Body of pancreas (tissue), 4 donors: Measurements from ENCODE around the gene PEX16. TPM values are rescaled to one million over a fixed set of nuclear protein-coding genes. Genes with fewer than 3 reads are reported as not detected.

Source experiments
- ATAC-seq: fragments of 150-250 bp; one replicate; pipeline ENCODE4 v1.9.1; 2016
- DNase-seq, 4 donors: peaks; one replicate each; pipeline ENCODE4 v3.0.0-alpha.2; 2019
- H3K27ac ChIP-seq, 4 donors: fragments of 200-600 bp; sonication (generic); 1 replicate in 3 of 4; 2 replicates in 1 of 4; pipeline versions ENCODE4 v1.5.1 to v1.6.1; 2016 to 2019; ENCODE audit warnings: mild to moderate bottlenecking in 1 of 4, mixed read lengths in 1 of 4, moderate library complexity in 1 of 4
- H3K27me3 ChIP-seq, 2 donors: fragments of 200-600 bp; sonication (generic); one replicate each; pipeline ENCODE4 v1.6.0; 2016; ENCODE audit warnings: mild to moderate bottlenecking in 1 of 2
- H3K36me3 ChIP-seq, 2 donors: fragments of 200-600 bp; sonication (generic); replicated peaks in 1 of 2; 2 replicates each; pipeline ENCODE4 v1.5.1; 2016; ENCODE audit warnings: low read depth in 2 of 2; ENCODE audit not compliant: insufficient read depth in 1 of 2
- H3K4me1 ChIP-seq: fragments of 200-600 bp; sonication (generic); one replicate; pipeline ENCODE4 v1.6.0; 2016
- H3K4me3 ChIP-seq, 2 donors: fragments of 200-600 bp; sonication (generic); 1 replicate in 1 of 2; 2 replicates in 1 of 2; pipeline ENCODE4 v1.5.1; 2016 to 2019
- H3K9me3 ChIP-seq, 3 donors: fragments of 200-600 bp; sonication (generic); 1 replicate in 2 of 3; 2 replicates in 1 of 3; pipeline ENCODE4 v1.5.1; 2016
- POLR2A ChIP-seq, 3 donors: fragments of 450-650 bp; IDR thresholded peaks; one replicate each; pipeline ENCODE4 v1.6.1; 2016; ENCODE audit warnings: antibody characterized with exemption in 3 of 3, mild to moderate bottlenecking in 2 of 3
- WGBS, 2 donors: methylation state at CpG; one replicate each; pipeline ENCODE4 v1.1.5; 2017; 5-methylcytosine and 5-hydroxymethylcytosine counted together
- intact Hi-C: fragments of 100-400 bp; cut with DNase I; formaldehyde crosslinking; loops from one replicate; pipeline ENCODE4 v1.15.1; 2023
- total RNA-seq, 2 donors: library from RNA; depleted of rRNA; stranded (reverse); fragments of >200 nt; gene quantifications; one replicate each; pipeline ENCODE4 v1.1.0, GENCODE V29; 2016
- TF ChIP-seq, protein P1 (sequence below), 7 experiments: fragments of 450-650 bp in 4 of 7; fragments of 200-600 bp in 3 of 7; sonication (generic) in 3 of 7; IDR thresholded peaks; one replicate each; pipeline ENCODE4 v1.5.1; 2016 to 2019; ENCODE audit warnings: antibody characterized with exemption in 7 of 7

Gene PEX16
- total RNA-seq, 2 donors from 2014 or later = 29.1 to 41.5 TPM

DNA sequence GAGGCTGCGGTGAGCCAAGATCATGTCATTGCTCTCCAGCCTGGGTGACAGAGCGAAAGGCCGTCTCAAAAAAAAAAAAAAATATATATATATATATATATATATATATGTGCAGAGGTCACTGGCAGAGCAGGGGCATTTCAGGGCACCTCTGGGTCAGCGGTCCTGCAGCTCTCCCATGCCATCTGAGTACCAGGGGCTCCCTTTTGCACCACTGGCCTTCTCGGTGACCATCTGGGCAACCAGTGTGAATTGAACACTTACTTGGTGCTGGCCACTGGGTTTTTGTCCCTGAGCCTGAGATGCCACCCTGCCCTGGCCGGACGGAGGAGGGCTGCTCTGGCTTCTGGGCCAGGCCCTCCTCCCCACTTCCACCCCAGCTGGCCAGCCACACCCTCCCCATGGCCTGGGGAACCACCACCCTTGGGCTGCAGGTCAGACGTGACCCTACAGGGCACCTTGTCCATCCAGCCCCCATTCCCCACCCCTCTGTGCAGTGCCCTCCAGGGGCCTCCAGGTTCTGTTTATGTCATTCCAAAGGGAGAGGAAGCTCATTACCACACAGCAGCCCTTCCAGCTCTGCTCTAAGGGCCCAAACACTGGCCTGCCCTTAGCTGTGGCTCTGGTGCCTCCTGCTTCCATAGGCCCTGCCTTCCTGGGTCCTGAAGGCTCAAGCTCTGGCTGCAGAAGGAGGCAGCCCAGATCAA is 22.0 kb downstream of the PEX16 start:
- no peak for DNase-seq
- no peak for ATAC-seq

DNA sequence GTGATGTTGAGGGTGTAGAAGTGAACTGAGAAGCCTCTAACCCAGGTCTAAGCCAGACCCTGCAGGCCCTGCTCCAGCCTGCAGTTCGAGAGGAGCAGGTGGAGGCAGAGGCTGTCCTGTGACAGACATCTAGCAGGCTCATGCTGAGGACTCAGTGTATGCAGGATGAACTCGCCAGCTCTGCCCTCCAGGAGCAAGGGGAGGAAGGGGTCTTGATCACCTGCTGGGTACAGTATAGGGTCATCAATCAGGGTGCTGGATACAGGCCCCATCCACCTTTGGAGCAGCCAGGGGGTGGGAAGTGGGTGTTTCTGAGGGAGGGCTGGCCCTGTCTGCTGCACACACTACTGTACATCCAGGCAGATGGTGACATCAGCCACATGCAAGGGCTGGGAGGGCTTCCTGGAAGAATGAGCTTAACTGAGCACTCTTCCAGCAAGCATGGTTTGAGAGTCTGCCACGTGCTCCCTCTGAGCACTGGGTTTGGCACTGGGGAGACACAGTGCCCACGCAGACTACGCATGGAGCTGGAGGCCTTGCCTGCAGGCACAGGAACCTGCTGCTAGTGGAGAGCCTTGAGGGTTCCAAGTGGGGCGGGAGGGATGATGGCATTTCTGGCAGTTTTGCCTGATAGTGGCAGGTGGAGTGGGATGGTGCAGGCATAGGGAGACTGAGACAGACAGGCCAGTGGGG is 23.0 kb downstream of the PEX16 start:
- no peak overlapping the region for H3K27ac ChIP-seq
- no peak for TF ChIP-seq POLR2A (IDR thresholded peaks at IDR 0.05)
- TF ChIP-seq, protein P1, sequence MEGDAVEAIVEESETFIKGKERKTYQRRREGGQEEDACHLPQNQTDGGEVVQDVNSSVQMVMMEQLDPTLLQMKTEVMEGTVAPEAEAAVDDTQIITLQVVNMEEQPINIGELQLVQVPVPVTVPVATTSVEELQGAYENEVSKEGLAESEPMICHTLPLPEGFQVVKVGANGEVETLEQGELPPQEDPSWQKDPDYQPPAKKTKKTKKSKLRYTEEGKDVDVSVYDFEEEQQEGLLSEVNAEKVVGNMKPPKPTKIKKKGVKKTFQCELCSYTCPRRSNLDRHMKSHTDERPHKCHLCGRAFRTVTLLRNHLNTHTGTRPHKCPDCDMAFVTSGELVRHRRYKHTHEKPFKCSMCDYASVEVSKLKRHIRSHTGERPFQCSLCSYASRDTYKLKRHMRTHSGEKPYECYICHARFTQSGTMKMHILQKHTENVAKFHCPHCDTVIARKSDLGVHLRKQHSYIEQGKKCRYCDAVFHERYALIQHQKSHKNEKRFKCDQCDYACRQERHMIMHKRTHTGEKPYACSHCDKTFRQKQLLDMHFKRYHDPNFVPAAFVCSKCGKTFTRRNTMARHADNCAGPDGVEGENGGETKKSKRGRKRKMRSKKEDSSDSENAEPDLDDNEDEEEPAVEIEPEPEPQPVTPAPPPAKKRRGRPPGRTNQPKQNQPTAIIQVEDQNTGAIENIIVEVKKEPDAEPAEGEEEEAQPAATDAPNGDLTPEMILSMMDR (IDR thresholded peaks at IDR 0.05) = no peak
- ATAC-seq (no peak), DNase-seq (no peak)
- no peaks in the 10 kb centered on the region for H3K9me3 ChIP-seq
- no peak overlapping the region for H3K4me3 ChIP-seq
- peaks cover 22% of the 10 kb centered on the region for H3K4me1 ChIP-seq
- intact Hi-C loops = no loop called here
- H3K36me3 ChIP-seq = no peaks in the 10 kb centered on the region
- no peaks in the 10 kb centered on the region for H3K27me3 ChIP-seq
- WGBS, 2 donors = 82 to 86% methylated on average over 5 to 6 of the region's 6 CpGs

More for the DNA sequence above, 22.0 kb downstream of the PEX16 start:
- Histone ChIP-seq H3K27ac (no peak overlapping the region), H3K27me3 (no peaks in the 10 kb centered on the region), H3K36me3 (no peaks in the 10 kb centered on the region), H3K4me1 (peaks cover 27% of the 10 kb centered on the region), H3K4me3 (no peak overlapping the region), H3K9me3 (no peaks in the 10 kb centered on the region)
- 89 to 92% methylated on average over 5 to 8 of the region's 8 CpGs for WGBS, 2 donors
- TF ChIP-seq, protein P1 (IDR thresholded peaks at IDR 0.05) = no peak
- TF ChIP-seq POLR2A (IDR thresholded peaks at IDR 0.05) = no peak
- intact Hi-C loops = no loop called here

DNA sequence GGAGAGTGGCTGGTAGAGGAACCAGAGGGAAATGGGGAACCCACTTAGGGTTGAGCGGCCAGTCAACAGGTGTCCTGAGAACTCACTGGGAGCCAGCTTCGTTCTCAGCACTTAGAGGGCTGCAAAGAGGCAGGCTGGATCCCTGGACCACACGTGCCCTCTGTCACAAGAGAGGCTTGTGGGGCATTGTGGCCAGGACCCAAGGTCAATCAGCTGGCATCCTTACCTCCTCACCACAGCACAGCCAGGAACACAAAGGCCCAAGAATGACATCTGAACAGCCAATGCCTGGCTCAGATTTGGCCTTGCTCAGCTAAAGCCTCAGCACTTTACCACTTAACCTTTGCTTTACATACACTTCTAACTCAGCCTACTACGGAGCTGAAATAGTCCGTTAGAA is 24.8 kb downstream of the PEX16 start:
- ATAC-seq (no peak), DNase-seq (no peak)
- Histone ChIP-seq H3K4me3 (no peak overlapping the region), H3K4me1 (peaks cover 10% of the 10 kb centered on the region), H3K9me3 (no peaks in the 10 kb centered on the region), H3K27ac (no peak overlapping the region), H3K27me3 (no peaks in the 10 kb centered on the region), H3K36me3 (no peaks in the 10 kb centered on the region)
- 70 to 76% methylated on average over 5 of the region's 5 CpGs for WGBS, 2 donors
- intact Hi-C loops = no loop called here
- TF ChIP-seq, protein P1 (IDR thresholded peaks at IDR 0.05) = no peak
- TF ChIP-seq POLR2A (IDR thresholded peaks at IDR 0.05) = no peak

DNA sequence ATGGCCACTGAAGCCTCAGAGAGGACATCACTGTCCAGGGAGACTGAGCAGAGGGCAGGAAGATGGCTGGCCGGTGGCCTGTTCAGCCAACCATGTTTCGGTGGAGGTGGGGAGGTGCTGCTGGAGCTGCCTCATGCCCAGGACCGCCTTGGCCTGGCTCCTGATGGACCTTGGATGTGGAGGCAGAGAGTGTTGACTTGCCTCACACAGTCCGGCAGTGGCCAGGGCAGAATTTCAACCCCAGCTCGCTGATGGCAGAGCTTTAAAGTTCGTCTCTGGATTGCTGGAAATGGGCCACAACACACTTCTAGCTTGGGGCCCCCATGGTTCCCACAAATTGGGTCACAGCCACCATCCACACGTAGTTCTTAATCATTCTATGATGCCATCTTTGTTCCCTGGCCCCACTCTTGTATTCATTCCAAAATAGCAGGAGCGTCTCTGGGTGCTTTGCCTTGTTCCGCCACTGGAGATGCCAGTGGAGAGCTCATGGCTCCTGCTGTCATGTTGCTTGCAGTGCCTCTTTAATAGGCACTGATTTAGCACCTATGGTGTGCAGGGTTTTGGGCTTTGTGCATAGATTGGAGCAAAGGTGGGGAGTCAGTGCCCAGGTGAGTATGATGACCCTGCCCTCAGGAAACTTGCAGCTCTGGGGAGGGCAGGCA is 26.7 kb downstream of the PEX16 start:
- 78 to 87% methylated on average over 4 to 9 of the region's 9 CpGs for WGBS, 2 donors
- Histone ChIP-seq H3K9me3 (no peaks in the 10 kb centered on the region), H3K4me3 (no peak overlapping the region), H3K36me3 (no peaks in the 10 kb centered on the region), H3K27ac (no peak overlapping the region), H3K4me1 (peaks cover 4% of the 10 kb centered on the region), H3K27me3 (no peaks in the 10 kb centered on the region)
- DNase-seq = no peak
- ATAC-seq = no peak
- TF ChIP-seq, protein P1 (IDR thresholded peaks at IDR 0.05) = no peak
- TF ChIP-seq POLR2A (IDR thresholded peaks at IDR 0.05) = no peak
- intact Hi-C loops = no loop called here
